GM12874 (cell line): Measurements from ENCODE around the gene AJAP1.

Experiments
- TF ChIP-seq, protein P1 (sequence below): IDR thresholded peaks from 2 replicates; pipeline ENCODE4 v1.5.1; 2011; ENCODE audit warnings: low read depth, mild to moderate bottlenecking, control low read depth, low read length, moderate library complexity; ENCODE audit not compliant: insufficient read depth

Gene AJAP1

DNA sequence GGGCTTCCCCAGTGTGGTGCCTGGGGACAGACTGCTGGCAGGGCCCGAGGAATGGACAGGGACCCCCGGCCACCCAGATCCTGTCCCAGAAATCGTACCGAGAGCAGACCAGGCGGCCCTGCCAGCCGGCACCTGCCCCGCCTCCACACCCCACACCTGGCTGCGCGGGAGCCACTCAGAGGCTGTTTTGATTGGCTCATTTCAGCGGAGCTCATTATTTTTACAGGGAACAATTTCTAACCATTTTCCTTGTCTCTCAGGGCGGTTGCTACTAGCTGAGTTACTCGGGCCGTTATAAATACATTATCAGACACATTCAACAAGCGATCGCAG, 39.3 kb upstream of the AJAP1 start:
- TF ChIP-seq, protein P1, sequence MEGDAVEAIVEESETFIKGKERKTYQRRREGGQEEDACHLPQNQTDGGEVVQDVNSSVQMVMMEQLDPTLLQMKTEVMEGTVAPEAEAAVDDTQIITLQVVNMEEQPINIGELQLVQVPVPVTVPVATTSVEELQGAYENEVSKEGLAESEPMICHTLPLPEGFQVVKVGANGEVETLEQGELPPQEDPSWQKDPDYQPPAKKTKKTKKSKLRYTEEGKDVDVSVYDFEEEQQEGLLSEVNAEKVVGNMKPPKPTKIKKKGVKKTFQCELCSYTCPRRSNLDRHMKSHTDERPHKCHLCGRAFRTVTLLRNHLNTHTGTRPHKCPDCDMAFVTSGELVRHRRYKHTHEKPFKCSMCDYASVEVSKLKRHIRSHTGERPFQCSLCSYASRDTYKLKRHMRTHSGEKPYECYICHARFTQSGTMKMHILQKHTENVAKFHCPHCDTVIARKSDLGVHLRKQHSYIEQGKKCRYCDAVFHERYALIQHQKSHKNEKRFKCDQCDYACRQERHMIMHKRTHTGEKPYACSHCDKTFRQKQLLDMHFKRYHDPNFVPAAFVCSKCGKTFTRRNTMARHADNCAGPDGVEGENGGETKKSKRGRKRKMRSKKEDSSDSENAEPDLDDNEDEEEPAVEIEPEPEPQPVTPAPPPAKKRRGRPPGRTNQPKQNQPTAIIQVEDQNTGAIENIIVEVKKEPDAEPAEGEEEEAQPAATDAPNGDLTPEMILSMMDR: no peak

DNA sequence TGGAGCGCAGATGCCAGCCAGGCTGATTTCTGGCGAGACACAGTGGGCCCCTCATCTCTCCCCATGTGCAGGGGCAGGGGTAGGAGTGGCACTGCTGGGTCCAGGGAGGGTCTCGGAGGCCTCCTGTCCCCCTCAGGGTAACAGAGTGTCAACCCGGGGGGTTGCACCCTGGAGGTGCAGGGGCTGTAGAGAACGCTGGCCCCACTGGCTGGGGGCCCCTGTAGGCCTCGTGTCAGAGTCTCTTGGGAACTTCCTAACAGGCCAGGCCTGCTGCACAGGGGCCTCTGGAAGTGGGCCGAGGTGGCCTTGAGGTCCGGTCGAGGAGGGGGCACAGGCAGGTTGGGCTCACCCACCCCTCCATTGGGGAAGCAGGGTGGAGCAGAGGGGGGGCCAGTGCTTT, 38.9 kb upstream of the AJAP1 start:
- TF ChIP-seq, protein P1: no peak

DNA sequence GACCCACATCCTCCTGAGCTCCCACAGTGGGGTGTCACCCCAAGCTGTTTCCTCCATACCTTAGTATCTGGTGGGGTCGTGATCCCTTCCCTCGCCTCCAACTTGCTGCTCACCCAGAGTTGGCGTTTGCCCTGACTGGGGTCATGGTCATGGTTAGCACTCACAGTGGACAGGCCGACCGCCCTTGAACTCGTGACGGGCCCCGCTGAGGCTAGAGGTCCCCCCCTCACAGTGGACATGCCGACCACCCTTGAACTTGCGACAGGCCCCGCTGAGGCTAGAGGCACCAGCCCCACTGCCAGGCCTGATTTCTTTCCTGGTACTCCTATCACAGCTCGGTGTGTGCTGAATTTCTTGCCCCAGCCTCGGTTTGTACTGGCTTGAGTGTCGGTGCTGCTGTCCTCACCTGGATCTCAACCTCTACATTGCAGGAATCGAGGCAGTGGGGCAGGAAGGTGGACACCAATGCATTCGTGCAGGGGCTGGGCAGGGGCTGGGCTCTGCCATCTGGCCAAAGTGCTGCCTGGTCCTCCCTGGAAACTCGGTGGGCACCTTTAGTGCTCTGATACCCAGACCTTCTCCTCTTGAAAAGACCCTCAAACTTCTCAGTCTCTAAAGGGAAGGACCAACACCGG, 37.5 kb upstream of the AJAP1 start:
- TF ChIP-seq, protein P1: no peak

DNA sequence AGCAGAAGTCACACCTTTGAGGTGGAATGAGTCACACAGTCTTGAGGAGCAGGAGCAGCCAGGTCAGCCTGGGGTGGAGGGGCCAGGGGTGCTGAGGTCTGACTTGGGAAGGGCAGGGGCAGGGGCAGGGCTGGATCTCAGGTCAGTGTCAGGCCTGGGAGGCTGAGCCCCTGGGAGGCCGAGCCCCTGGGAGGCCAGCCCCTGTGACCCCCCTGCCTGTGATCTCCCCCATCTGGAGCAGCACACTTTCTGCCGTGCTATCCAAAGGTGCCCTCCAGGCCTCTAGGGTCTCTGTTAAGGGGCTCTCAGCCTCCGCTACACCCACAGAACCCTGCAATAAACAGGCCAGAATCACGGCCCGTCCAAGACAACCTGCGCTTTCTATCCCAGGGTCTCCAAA, 36.9 kb upstream of the AJAP1 start:
- TF ChIP-seq, protein P1: no peak

DNA sequence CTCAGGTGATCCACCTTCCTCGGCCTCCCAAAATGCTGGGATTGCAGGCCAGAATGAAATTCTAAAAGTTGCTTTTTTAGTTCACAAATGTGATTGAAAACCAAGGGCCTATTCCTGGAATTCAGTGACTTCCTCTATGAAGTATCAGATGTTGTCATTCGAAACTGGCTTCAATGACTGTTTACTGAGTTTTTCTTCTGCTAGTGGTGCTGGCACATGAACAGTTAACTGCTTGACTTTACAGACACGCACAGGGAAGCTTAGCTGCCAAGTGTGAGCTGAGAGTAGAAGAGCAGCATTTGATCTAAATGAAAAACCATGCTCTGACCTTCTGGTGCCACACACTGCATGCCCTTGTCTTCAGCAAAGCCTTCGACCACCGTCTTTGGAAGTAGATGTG, 32.8 kb upstream of the AJAP1 start:
- TF ChIP-seq, protein P1: no peak

DNA sequence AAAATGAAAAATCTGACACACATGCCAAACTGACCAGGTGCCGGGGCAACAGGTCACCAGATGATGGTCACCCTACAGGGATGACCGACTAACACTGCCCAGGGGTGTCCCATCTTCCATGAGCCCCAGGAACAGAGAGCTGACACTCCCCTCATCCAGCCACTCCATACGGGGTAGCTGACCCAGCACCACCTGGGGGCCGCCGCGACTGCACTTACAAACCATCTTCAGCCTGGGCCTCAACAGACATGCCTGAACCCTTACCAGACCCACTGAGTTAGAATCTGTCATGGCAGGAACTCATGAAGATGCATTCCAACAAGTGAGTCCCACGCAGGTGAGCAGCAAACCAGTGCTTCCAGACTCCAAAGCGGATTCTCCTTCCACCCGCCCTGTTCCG, 31.6 kb upstream of the AJAP1 start:
- TF ChIP-seq, protein P1: no peak

DNA sequence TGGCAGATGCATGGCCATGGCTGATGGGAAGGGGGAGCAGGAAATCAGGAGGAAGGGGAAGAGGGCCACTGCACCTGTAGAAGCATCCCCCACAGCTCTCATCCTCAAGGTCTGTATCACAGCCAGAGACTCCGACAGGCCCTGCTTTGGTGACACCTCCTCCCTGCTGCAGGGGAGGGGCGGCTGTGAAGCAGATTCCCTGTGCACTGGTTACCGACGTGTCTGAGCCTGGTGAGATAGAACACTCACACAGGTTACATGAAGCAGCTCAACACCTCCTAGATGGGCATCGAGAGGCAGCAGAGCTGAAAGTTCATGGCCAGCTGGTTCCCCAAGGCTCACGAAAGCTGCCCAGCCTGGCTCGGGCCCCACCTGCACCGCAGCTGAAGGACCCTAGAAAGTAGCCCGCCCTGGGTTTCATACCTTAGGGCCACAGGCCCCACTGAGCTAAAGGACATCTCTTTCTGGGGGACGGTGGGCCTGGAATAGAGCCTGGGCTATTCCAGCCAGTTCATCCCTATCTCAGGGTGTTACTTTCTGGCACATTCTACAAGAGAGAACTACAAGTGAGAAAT, 30.2 kb upstream of the AJAP1 start:
- TF ChIP-seq, protein P1: no peak
